Vagina (tissue), 2 donors: ENCODE results near the gene MTCL3.

Experiments
- DNase-seq, 2 donors: peaks; one replicate each; pipeline ENCODE4 v3.0.0-alpha.2; 2017; ENCODE audit errors: extremely low spot score in 2 of 2
- H3K27ac ChIP-seq: fragments of 200-600 bp; sonication (generic); one replicate; pipeline ENCODE4 v1.5.1; 2019
- H3K27me3 ChIP-seq: fragments of 200-600 bp; sonication (generic); one replicate; pipeline ENCODE4 v1.5.1; 2019
- H3K36me3 ChIP-seq, 2 donors: fragments of 200-600 bp; sonication (generic); one replicate each; pipeline ENCODE4 v1.5.1; 2017 to 2019
- H3K4me1 ChIP-seq: fragments of 200-600 bp; sonication (generic); one replicate; pipeline ENCODE4 v1.5.1; 2019
- H3K4me3 ChIP-seq, 2 donors: fragments of 200-600 bp; sonication (generic); 1 replicate in 1 of 2; 2 replicates in 1 of 2; pipeline ENCODE4 v1.5.1; 2016 to 2019
- H3K9me3 ChIP-seq: fragments of 200-600 bp; sonication (generic); one replicate; pipeline ENCODE4 v1.5.1; 2019
- CTCF ChIP-seq, 3 experiments: fragments of 450-650 bp in 2 of 3; fragments of 200-600 bp in 1 of 3; sonication (generic) in 1 of 3; IDR thresholded peaks; one replicate each; pipeline ENCODE4 v1.5.1; 2017 to 2019; ENCODE audit warnings: antibody characterized with exemption in 3 of 3, mild to moderate bottlenecking in 2 of 3, moderate library complexity in 2 of 3
- POLR2A ChIP-seq, 2 donors: fragments of 450-650 bp; IDR thresholded peaks; one replicate each; pipeline ENCODE4 v1.6.1; 2017; ENCODE audit warnings: antibody characterized with exemption in 2 of 2, mild to moderate bottlenecking in 2 of 2, moderate library complexity in 2 of 2
- POLR2AphosphoS5 ChIP-seq, 2 donors: sonication (generic); formaldehyde crosslinking; IDR thresholded peaks; one replicate each; pipeline ENCODE4 v1.9.0; 2017; ENCODE audit warnings: antibody characterized with exemption in 2 of 2, mild to moderate bottlenecking in 2 of 2, low read depth in 1 of 2; ENCODE audit not compliant: insufficient read depth in 1 of 2
- intact Hi-C: fragments of 100-400 bp; cut with DNase I; formaldehyde crosslinking; loops from one replicate; pipeline ENCODE4 v1.15.1; 2023

MTCL3 gene

GRCh38 chr6:127446356-127446755 is 72.8 kb downstream of the MTCL3 start:
- Histone ChIP-seq H3K27ac (no peak overlapping the region), H3K4me1 (no peaks in the 10 kb centered on the region), H3K36me3 (peaks cover 0 to 13% of the 10 kb centered on the region in 2 donors), H3K27me3 (no peaks in the 10 kb centered on the region), H3K4me3 (no peak overlapping the region), H3K9me3 (no peaks in the 10 kb centered on the region)
- no peak for DNase-seq
- intact Hi-C loops, result no loop called here
- TF ChIP-seq CTCF (IDR thresholded peaks at IDR 0.05) (no peak), POLR2AphosphoS5 (IDR thresholded peaks at IDR 0.05; ENCODE audit: insufficient read depth in 1 of 2, low read depth in 1 of 2) (no peak), POLR2A (IDR thresholded peaks at IDR 0.05) (no peak)

GRCh38 chr6:127441881-127442280 is 77.3 kb downstream of the MTCL3 start:
- no peak overlapping the region for H3K4me3 ChIP-seq
- TF ChIP-seq POLR2A (IDR thresholded peaks at IDR 0.05) (no peak), CTCF (IDR thresholded peaks at IDR 0.05) (no peak), POLR2AphosphoS5 (IDR thresholded peaks at IDR 0.05; ENCODE audit: insufficient read depth in 1 of 2, low read depth in 1 of 2) (no peak)
- no peak overlapping the region for H3K27ac ChIP-seq
- H3K4me1 ChIP-seq, result no peaks in the 10 kb centered on the region
- peaks cover 0 to 8% of the 10 kb centered on the region in 2 donors for H3K36me3 ChIP-seq
- intact Hi-C loops, result no loop called here
- DNase-seq, result no peak
- no peaks in the 10 kb centered on the region for H3K9me3 ChIP-seq
- H3K27me3 ChIP-seq, result no peaks in the 10 kb centered on the region

- Histone ChIP-seq H3K27me3 (no peaks in the 10 kb centered on the region), H3K4me3 (no peak overlapping the region), H3K27ac (no peak overlapping the region), H3K9me3 (no peaks in the 10 kb centered on the region), H3K36me3 (peaks cover 0 to 5% of the 10 kb centered on the region in 2 donors), H3K4me1 (no peaks in the 10 kb centered on the region)
- no peak for DNase-seq
- no peak for TF ChIP-seq POLR2AphosphoS5 (IDR thresholded peaks at IDR 0.05; ENCODE audit: insufficient read depth in 1 of 2, low read depth in 1 of 2)
- TF ChIP-seq POLR2A (IDR thresholded peaks at IDR 0.05), result no peak
- TF ChIP-seq CTCF (IDR thresholded peaks at IDR 0.05), result no peak
- intact Hi-C loops, result no loop called here
Measured at GRCh38 chr6:127439718-127440117, 79.4 kb downstream of the MTCL3 start.

GRCh38 chr6:127436578-127437110 is 82.5 kb downstream of the MTCL3 start:
- TF ChIP-seq CTCF (IDR thresholded peaks at IDR 0.05) (no peak), POLR2A (IDR thresholded peaks at IDR 0.05) (no peak)
- intact Hi-C loops, result no loop called here
- no peaks in the 10 kb centered on the region for H3K9me3 ChIP-seq
- no peak overlapping the region for H3K4me3 ChIP-seq
- H3K27me3 ChIP-seq, result no peaks in the 10 kb centered on the region
- H3K36me3 ChIP-seq, result no peaks in the 10 kb centered on the region
- no peak for DNase-seq
- H3K4me1 ChIP-seq, result no peaks in the 10 kb centered on the region
- no peak overlapping the region for H3K27ac ChIP-seq

- Histone ChIP-seq H3K36me3 (no peaks in the 10 kb centered on the region), H3K27me3 (no peaks in the 10 kb centered on the region), H3K4me3 (no peak overlapping the region), H3K4me1 (no peaks in the 10 kb centered on the region), H3K9me3 (no peaks in the 10 kb centered on the region), H3K27ac (no peak overlapping the region)
- intact Hi-C loops, result no loop called here
- no peak for DNase-seq
- no peak for TF ChIP-seq POLR2A (IDR thresholded peaks at IDR 0.05)
- TF ChIP-seq POLR2AphosphoS5 (IDR thresholded peaks at IDR 0.05; ENCODE audit: insufficient read depth in 1 of 2, low read depth in 1 of 2), result no peak
- no peak for TF ChIP-seq CTCF (IDR thresholded peaks at IDR 0.05)
Measured at GRCh38 chr6:127435626-127436220, 83.4 kb downstream of the MTCL3 start.
